GM18867 (cell line): ENCODE measurements around the gene HRCT1.
"Not testable (repeated sequence)": the region's sequence is repeated elsewhere in the genome, so short reads cannot be mapped to it uniquely, and the experiment has no call there.

Experiments
- ATAC-seq: cut with Tn5 transposase; IDR thresholded peaks from one replicate; pipeline ENCODE4 v1.9.1; 2021; ENCODE audit warnings: mild to moderate bottlenecking, moderate library complexity; ENCODE audit not compliant: unreplicated experiment

The HRCT1 gene

DNA sequence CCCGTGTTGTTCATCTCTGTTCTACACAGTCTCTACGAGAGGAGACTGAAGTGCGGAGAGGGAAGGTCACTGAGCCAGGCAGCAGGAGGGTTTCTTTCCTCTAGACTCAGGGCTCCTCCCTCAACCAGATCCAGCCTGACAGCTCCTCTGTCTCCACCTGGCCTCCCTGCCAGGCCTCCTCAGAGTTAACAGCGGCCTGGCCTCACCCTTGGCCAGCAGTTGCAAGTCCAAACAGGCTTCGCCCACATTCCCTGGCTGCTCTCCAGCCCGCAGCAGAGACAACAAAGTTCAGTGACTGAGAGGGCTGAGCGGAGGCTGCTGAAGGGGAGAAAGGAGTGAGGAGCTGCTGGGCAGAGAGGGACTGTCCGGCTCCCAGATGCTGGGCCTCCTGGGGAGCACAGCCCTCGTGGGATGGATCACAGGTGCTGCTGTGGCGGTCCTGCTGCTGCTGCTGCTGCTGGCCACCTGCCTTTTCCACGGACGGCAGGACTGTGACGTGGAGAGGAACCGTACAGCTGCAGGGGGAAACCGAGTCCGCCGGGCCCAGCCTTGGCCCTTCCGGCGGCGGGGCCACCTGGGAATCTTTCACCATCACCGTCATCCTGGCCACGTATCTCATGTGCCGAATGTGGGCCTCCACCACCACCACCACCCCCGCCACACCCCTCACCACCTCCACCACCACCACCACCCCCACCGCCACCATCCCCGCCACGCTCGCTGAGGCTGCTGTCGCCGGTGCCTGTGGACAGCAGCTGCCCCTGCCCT is at the start of gene HRCT1:
TSS of gene HRCT1 (plus strand) at position 291 of the 768 bp plus-strand sequence. CDS start at position 377, 86 bp downstream.
- ATAC-seq, result no peak

DNA sequence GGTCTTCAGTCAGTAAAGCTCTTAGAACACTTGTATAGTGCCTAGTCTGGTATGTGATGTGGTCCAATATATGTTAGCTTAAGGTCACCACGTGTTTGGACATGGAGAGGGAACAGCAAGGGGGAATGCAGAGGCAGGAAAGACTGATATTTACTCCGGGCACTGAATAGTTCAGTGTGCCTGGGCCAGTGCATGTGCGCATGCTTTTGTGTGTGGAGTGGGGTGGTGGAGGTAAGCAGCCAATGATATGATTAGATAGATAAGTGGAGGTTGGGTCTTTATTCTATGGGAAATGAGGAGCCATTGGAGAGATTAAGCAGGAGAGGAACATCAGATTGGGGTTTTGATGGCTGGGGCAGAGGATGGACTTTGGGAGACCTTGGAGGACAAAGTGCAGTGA is 49.8 kb upstream of the HRCT1 start:
- ATAC-seq, result no peak

DNA sequence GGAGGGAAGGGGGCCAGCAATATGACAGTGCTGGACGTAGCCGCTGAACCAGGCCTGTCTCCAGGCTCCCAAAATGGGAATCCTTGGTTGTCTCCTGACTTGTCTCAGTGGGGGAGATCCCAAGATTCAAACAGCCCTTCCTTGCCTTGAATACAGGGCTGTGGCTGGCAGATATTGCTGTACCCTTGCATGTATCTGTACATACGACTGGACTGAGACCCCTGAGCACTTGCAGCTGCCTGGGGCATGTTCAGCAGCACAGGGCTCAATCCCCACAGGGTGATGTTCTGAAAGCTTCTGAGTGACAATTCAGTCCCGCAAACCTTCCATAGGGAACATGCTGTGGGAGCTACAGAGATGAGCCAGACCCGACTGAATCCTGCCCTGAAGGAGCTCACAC is 49.1 kb upstream of the HRCT1 start:
- ATAC-seq, result no peak

DNA sequence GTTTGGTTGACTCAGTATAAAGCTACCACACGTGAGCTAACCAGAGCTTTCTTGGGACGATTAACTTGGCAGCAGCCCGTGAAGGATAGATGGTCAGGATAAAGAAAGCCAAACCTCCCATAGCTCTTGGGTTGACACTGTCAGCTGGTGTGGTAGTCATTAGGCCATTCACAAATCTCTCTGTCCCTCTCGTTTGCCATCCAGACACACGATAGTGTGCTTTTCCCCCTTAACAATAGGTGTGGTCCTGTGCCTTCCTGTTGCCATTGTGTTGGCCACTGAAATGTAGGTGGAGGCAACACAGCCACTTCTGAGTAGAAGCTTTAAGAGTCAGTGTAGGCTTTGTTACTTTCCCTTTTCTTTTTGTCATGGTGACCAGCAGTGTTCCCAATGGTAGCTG is 47.5 kb upstream of the HRCT1 start:
- ATAC-seq, result no peak

DNA sequence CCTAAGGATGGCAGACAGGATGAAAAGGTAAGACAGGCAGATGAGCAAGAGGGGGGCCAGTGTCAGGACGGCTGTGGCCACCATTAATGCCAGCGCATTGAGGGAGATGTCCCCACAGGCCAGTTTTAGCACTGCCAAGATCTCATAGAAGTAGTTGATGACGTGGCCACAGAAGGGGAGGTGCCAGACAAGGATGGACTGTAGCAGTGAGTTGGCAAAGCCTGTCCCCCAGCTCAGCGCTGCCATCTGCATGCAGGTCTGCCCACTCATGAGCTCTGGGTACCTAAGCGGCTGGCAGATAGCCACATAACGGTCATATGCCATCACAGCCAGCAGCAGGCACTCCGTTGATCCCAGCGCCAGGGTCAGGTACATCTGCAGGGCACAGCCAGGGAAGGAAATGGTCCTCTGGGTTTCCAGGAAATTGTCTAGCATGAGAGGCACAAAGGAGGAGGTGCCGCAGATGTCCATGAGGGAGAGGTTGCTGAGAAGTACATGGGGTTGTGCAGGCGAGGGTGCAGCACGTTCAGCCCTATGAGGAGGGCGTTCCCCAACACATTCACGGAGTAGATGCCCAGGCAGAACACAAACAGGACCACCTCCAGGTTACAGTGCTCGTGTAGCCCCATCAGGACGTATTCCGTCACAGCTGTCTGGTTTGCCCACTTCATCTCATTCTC is 46.6 kb upstream of the HRCT1 start:
- no peak for ATAC-seq

DNA sequence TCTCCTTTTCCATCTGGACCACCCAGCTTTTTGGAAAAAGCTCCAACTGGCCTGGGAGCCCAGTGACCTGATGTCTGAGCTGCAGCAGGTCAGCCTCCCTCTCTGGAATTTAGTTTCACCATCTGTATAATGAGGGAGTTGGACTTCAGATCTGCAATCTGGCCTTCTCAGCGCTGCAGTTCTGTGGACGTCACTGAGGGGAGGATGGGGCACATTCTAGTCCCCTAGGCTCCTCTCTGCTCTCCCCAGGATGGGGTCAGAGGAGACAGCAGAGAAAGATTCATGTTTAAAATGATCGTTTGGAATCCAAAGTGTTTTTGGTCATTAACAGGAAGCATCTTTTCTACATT is 46.0 kb upstream of the HRCT1 start:
- ATAC-seq, result no peak

DNA sequence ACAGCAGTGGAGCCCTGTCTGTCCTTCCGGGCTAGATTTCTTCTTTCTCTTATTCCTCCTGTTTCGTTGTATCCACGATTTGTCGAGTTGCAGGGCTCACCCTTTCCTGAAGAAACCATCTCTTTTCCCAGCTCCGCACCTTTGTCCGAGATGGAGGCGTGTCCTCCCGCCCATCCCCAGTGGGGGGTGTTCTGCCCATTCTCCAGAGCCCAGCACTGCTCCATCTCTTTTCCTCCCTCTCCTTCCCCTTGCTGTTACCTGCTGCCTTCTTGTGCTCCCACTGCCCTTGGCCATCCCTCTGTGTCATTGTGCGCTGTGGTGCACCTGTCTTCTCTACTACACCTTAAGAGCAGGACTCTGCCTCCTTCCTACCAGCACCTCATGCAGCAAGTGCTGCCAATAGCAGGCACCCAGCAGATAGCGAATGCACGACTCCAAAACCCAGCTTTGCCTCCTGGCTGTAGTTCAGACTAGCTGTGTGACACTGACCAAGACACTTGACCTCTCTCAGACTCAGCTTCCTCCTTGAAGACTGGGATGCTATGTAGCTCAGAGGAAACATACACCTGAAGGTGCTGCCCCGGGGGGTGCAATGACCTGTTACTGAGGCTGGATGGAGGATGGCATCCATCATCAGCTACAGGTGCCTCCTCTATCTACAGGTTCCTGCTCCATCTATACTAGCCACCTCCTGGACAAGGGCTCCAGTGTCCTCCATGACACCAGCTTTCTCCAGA is 44.7 kb upstream of the HRCT1 start:
- ATAC-seq, result no peak

DNA sequence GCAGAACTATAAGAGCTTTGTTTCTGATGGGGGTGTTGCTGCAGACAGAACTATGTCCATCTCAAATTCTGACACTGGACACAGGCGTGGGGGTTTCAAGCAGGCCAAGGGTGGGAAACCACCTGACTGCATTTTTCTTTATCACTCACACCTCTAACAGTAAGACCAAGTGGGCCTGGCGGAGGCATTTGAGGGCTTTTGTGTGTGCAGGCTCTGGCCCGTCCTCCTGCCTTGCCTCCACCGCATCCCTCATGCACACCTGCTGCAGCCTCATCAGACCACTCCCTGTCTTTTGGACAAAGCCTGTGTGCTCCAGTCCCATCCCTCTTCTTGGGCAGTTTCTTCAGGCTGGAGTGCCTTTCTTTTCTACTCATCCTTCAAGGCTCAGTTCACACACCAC is 43.7 kb upstream of the HRCT1 start:
- no peak for ATAC-seq

DNA sequence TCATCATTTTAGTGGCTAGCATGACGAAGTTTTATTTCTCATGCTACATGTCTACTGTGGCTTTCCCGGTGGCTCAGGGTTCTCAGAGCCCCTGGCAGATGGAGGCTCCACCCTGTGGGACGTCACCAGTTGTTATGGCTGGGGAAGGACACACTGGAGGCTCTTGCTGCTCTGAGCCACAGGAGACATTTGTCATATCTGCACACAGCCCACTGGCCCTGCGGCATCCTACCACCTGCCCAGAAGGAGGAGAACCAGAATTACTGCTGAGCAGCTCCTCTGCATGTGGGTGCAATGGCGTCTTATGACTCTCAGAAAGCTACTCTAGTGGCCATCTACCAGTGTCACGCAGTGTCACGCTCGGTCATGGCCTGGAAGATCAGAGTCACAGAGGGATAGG is 42.4 kb upstream of the HRCT1 start:
- ATAC-seq, result no peak

DNA sequence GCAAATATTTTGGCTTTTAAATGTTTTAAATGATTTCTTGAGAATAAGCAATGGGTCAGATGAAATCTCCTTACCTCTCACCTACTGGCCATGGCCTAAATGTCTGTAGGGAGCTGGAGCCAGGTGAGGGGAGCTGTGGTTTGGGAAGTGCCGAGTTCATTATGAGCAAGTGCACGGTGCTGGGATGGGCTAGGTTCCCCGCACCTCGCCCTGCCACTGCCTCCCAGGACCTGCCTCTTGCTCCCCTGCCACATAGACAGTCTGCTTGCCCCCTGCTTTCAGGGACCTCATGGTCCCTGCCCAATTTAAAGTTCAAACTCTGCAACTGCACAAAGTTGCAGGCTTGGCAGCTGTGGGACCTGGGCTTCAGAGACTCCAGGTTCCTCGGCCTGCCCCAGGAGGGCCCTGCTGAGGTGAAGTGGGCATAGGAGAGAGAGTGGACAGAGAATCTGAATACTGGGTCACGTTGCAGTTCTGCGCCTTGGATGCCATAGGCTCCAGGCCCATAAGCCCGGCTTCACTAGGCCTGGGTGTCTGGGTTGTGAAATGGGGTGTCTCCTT is 41.2 kb upstream of the HRCT1 start:
- no peak for ATAC-seq

DNA sequence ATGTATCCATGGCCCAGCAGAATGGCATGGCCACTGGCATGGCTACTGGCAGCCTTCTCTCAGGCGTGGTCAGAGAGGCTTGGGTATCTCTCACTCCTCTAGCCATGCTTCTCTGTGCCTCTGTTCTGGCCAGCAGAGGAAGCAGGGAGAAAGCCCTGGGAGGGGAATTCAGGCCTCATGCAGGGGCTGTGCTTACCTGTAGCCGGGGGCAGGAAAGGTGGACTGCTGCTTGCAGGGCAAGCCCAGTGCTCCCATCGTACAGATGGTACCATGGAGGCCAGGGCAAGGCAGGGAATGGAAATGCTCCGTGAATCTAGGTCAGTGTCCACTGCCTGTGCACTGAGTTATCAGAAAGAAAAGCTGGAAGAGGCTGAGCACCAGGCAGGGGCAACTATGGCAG is 38.5 kb upstream of the HRCT1 start:
- ATAC-seq, result no peak

DNA sequence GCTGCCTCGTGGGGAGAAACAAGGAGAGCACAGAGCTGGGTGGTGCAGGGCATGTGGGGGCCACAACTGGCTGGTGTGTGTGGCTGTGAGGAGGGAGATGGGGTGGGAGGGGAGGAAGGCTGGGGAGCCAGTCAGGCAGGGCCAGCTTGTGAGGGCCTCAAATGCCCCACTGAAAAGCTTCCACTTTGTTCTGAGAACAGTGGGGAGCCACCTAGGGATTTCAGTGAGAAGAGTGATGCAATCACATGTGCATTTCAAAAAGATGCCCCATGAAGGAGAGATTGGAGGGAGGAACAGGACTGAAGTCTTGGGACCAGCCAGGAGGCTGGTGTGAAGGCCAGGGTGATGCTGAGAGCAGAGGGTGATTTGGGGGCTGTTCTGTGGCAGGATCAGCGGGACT is 37.1 kb upstream of the HRCT1 start:
- no peak for ATAC-seq

DNA sequence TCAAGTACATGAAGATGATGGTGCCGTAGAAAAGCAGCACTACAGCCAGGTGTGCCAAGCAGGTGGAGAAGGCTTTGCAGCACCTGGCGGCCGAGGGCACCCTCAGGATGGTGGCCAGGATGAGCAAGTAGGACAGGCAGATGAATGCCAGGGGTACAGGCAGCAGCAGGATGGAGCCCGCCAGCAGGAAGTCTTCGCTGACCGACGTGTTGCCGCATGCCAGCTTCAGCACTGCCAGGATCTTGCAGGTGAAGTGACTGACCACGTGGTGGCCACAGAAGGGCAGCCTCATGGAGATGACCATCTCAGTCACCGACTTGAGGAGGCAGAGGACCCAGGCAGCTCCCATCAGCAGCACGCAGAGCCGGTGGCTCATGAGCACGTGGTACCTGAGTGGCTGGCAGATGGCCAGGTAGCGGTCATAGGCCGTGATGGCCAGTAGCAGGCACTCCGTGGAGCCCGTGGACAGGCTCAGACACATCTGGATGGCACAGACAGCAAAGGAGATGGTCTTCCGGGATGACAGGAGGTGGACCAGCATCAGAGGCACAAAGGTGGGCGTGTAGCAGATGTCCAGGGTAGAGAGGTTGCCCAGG is 36.3 kb upstream of the HRCT1 start:
- no peak for ATAC-seq

DNA sequence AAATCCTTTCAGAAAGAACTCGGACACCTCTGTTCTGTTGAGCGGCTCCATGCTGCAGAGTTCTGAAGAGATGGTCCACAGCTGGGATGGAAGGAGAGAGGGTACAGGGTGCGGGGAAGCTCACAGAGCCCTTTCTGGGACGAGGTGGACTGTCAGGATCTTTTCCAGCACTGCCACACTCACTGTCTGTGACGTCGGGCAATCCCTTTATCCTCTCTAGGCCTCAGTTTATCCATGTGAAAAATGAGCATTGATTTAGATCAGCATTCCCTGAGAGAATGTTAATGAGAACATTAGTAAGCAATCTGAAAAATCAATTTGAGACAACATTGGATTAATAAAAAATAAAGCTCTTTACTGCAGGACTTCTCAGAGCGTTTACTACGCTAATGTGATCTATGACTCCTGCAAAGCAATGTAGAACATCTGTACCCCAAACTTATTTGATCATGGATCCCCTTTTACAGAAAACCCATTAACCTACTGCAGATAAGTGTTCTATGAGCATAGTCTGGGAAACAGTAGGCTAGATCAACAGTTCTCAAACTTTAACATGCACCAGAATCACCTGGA is 35.6 kb upstream of the HRCT1 start, which contains the start of gene OR13J1:
TSS of gene OR13J1 (minus strand) at position 51 of the 573 bp plus-strand sequence. CDS start at position 51, 0 bp downstream.
- ATAC-seq, result no peak

DNA sequence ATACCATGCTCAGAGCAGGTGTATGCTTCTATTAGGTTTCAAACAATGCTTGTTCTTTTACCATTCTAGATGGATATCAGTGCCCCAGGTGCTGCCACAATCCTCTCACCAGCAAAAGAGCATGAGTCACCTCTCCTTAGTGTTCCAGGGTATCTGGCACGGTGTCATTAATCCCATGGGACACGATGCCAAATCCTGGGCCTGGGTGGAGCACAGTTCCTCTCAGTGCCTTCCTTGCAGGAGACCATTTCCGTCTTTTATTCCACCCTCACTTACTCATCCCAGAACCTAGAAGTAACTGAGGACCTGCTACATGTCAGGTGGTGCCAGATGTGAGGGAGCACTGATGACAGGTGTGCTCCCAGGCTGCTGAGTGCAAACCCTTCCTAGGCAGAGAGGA is 34.5 kb upstream of the HRCT1 start:
- ATAC-seq, result no peak

DNA sequence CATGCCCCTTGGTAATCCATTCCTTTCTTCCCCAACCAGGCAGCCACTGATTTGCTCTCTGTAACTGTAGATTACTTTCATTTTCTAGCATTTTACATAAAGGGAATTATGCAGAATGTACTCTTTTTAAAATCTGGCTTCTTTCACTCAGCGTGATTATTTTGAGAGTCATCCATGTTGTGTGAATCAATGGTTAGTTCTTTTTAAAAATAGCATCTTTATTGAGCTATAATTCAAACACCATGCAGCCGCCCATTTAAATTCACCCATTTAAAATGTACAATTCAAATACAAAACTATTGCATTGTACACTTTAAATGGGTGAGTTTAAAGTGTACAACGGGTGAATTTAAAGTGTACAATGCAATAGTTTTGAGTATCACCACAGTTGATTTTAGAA is 33.5 kb upstream of the HRCT1 start:
- no peak for ATAC-seq

DNA sequence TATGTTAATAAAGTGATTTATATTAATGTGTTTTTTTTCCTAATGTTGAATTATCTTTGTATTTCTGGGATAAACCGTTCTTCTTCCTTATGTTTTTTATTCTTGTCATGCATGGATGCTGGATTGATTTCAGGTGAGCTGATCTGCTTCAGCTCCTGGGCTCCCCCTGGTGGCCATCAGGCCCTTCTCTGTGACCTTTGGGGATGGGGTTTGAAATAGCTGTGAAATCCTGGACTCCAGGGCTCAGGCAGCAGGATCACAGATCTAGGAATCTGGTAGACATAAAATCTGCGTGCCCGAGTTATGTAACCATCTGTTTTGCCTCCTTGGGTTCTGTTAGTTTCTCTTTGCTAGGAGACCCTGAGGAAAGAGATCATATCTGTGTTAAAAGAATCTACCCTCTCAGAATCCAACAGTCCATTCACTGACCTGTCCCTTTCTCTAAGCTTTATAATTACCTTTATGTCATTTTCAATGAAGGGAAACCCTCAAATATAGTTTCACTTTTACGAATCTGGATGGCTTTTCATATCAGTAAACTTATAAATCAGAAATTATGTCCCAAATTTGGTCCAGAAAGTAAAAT is 23.6 kb upstream of the HRCT1 start:
- no peak for ATAC-seq

DNA sequence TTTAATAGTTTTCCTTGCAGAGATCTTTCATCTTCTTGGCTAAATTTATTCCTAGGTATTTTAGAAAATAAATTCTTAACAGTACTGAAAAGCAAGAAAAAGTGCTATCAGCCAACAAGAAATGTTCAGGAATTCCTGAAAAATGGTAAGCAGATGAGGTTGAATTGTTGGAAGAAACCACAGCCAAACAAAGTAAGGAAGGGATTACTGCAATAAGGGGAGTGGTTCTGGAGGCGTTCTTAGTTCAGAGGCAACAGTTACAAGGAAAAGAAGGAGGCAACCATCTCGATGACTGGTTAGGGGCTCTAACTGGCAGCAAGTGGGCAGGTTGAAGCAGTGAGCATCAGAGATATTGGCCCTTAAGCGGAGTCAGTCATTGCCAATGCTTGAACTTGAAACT is 23.0 kb upstream of the HRCT1 start:
- ATAC-seq, result no peak

DNA sequence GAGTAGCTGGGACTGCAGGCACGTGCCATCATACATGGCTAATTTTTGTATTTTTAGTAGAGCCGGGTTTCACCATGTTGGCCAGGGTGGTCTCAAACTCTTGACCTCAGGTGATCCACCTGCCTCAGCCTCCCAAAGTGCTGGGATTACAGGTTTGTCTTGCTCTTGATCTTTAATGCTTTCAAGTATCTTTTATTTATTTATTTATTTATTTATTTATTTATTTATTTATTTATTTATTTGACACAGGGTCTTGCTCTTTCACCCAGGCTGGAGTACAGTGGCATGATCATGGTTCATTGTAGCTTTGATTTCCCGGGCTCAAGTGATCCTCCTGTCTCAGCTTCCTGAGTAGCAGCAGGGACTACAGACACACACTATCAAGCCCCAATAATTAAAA is 21.1 kb upstream of the HRCT1 start:
- not testable (repeated sequence) for ATAC-seq

DNA sequence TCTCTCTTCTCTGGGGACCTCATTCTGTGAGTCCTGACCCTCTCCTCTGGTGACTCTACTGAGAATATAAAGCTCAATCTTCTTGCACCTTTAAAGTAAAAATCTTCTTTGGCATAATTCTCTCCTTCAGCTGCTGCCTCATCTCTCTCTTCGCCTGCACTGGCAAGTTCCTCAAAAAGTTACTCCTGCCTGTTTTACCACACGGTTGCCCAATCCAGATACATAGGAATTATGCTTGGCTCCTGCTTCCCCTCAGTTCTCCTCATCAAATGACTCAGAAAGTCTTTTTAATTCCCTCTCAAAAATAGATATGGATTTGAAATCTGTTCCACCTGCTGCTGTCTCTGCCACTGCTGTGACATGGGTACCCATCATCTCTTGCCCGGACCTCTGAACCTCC is 14.4 kb upstream of the HRCT1 start:
- ATAC-seq, result no peak
